Measurements from ENCODE around the gene KRT40.

GRCh38 chr17:40949418-40949817, 34.7 kb downstream of the KRT40 start:
- TF ChIP-seq BCL3 (IDR thresholded peaks at IDR 0.05; ENCODE audit: borderline replicate concordance, insufficient read depth, low read depth, low read length, poor library complexity, severe bottlenecking) (no peak), CTCF (IDR thresholded peaks at IDR 0.05 in 2 of 3, conservative IDR thresholded peaks at IDR 0.05 in 1 of 3; ENCODE audit: control insufficient read depth in 2 of 3, extremely low read depth in 1 of 3, insufficient read depth in 1 of 3, low read depth in 3 of 3, low read length in 3 of 3) (no peak), NR2C2 (IDR thresholded peaks at IDR 0.05; ENCODE audit: borderline replicate concordance, control insufficient read depth, insufficient read length, low read depth) (no peak), CREB1 (IDR thresholded peaks at IDR 0.05; ENCODE audit: low read depth) (no peak), REST (IDR thresholded peaks at IDR 0.05; ENCODE audit: low read depth, low read length) (no peak), CHD2 (IDR thresholded peaks at IDR 0.05; ENCODE audit: borderline replicate concordance, low read depth, low read length) (no peak), E2F4 (IDR thresholded peaks at IDR 0.05; ENCODE audit: low read depth, low read length) (no peak), USF1 (IDR thresholded peaks at IDR 0.05; ENCODE audit: borderline replicate concordance, extremely low read length, insufficient read depth, low read depth, low read length) (no peak), DPF2 (IDR thresholded peaks at IDR 0.05) (no peak), NFYA (IDR thresholded peaks at IDR 0.05; ENCODE audit: borderline replicate concordance, low read depth, low read length) (no peak), SIN3A (IDR thresholded peaks at IDR 0.05; ENCODE audit: low read depth, low read length) (no peak)
